SU-DHL-6 (cell line): ENCODE data around the gene EXOSC10.

ENCODE experiments used
- H2AFZ ChIP-seq: fragments of 200-600 bp; sonication (generic); 2 replicates; pipeline ENCODE4 v1.6.1; 2014; ENCODE audit warnings: low read depth, mild to moderate bottlenecking, moderate library complexity, mixed read lengths, antibody characterized with exemption, low read length; ENCODE audit not compliant: severe bottlenecking
- H3F3A ChIP-seq: fragments of 200-600 bp; shearing (Covaris generic); 2 replicates; pipeline ENCODE4 v1.6.0; 2016; ENCODE audit warnings: antibody characterized with exemption, mild to moderate bottlenecking; ENCODE audit not compliant: insufficient read depth
- H3K27ac ChIP-seq: fragments of 200-600 bp; sonication (generic); 2 replicates; pipeline ENCODE4 v1.5.1; 2016; ENCODE audit warnings: low read depth, mild to moderate bottlenecking, low read length, moderate library complexity, mixed read lengths
- H3K27me3 ChIP-seq: fragments of 200-600 bp; sonication (generic), shearing (Covaris generic); 2 replicates; pipeline ENCODE4 v1.6.0; 2014; ENCODE audit warnings: mild to moderate bottlenecking, low read length
- H3K36me3 ChIP-seq: fragments of 200-600 bp; sonication (generic); 2 replicates; pipeline ENCODE4 v1.6.1; 2014; ENCODE audit warnings: mild to moderate bottlenecking, low read length, mixed read lengths
- H3K4me2 ChIP-seq: fragments of 300-600, 200-600 bp; shearing (Covaris generic), sonication (generic); 2 replicates; pipeline ENCODE4 v1.6.0; 2014; ENCODE audit warnings: low read length, low read depth, mild to moderate bottlenecking; ENCODE audit not compliant: poor library complexity, severe bottlenecking
- H3K4me3 ChIP-seq: fragments of 200-600 bp; sonication (generic); 2 replicates; pipeline ENCODE4 v1.5.1; 2014; ENCODE audit warnings: antibody characterized with exemption, low read length, mild to moderate bottlenecking, mixed read lengths; ENCODE audit not compliant: insufficient read depth, poor library complexity, severe bottlenecking
- H3K79me2 ChIP-seq: fragments of 200-600 bp; sonication (generic); 2 replicates; pipeline ENCODE4 v1.6.1; 2014; ENCODE audit warnings: mild to moderate bottlenecking, low read length, moderate library complexity; ENCODE audit not compliant: insufficient read depth
- H3K9ac ChIP-seq: fragments of 200-600 bp; sonication (generic); 2 replicates; pipeline ENCODE4 v1.7.0; 2014; ENCODE audit warnings: mild to moderate bottlenecking, low read length
- H3K9me2 ChIP-seq: fragments of 200-600 bp; sonication (generic); replicated peaks from 2 replicates; pipeline ENCODE4 v1.6.1; 2014; ENCODE audit warnings: low read length; ENCODE audit not compliant: insufficient read depth
- H3K9me3 ChIP-seq: fragments of 200-600 bp; sonication (generic); 2 replicates; pipeline ENCODE4 v1.6.1; 2014; ENCODE audit warnings: low read length, mixed read lengths; ENCODE audit not compliant: insufficient read depth
- H4K20me1 ChIP-seq: fragments of 200-600 bp; sonication (generic); 2 replicates; pipeline ENCODE4 v1.6.1; 2014; ENCODE audit warnings: low read depth, mild to moderate bottlenecking, antibody characterized with exemption, low read length, moderate library complexity, mixed read lengths
- EZH2phosphoT487 ChIP-seq: fragments of 200-600 bp; sonication (generic), shearing (Covaris generic); conservative IDR thresholded peaks from 2 replicates; pipeline ENCODE4 v1.6.1; 2018; ENCODE audit warnings: mild to moderate bottlenecking, antibody characterized with exemption, low read length, moderate library complexity, mixed read lengths
- TF ChIP-seq, protein P1 (sequence below): fragments of 200-600 bp; sonication (generic); IDR thresholded peaks from one replicate; pipeline ENCODE4 v1.5.1; 2017; ENCODE audit warnings: antibody characterized with exemption, mild to moderate bottlenecking, low read length, moderate library complexity; ENCODE audit not compliant: insufficient read depth, poor library complexity, severe bottlenecking

Gene EXOSC10

DNA sequence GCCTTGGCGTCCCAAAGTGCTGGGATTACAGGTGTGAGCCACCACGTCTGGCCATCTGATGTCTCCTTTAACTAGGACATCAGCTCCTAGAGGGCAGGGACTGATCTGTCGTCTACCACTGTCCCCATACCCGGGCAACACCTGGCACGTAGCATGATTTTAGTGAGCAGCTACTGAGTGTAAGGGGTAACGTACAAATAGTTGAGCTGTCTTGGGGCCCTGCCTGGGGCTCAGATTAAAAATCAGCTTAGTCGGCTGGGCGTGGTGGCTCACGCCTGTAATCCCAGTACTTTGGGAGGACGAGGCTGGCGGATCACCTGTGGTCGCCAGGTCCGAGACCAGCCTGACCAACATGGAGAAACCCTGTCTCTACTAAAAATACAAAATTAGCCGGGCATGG, 41.6 kb downstream of the EXOSC10 start:
- peaks cover 14% of the 10 kb centered on the region for H3F3A ChIP-seq
- no peak overlapping the region for H2AFZ ChIP-seq
- 0 out of 2 replicates have a peak, but pooled peaks cover 4% of the 10 kb centered on the region for H3K36me3 ChIP-seq
- no peak overlapping the region for H3K4me3 ChIP-seq
- H3K9ac ChIP-seq = no peak overlapping the region
- H3K79me2 ChIP-seq = peaks cover 27% of the 10 kb centered on the region
- H3K27me3 ChIP-seq = no peaks in the 10 kb centered on the region
- no peaks in the 10 kb centered on the region for H3K9me3 ChIP-seq
- TF ChIP-seq, protein P1, sequence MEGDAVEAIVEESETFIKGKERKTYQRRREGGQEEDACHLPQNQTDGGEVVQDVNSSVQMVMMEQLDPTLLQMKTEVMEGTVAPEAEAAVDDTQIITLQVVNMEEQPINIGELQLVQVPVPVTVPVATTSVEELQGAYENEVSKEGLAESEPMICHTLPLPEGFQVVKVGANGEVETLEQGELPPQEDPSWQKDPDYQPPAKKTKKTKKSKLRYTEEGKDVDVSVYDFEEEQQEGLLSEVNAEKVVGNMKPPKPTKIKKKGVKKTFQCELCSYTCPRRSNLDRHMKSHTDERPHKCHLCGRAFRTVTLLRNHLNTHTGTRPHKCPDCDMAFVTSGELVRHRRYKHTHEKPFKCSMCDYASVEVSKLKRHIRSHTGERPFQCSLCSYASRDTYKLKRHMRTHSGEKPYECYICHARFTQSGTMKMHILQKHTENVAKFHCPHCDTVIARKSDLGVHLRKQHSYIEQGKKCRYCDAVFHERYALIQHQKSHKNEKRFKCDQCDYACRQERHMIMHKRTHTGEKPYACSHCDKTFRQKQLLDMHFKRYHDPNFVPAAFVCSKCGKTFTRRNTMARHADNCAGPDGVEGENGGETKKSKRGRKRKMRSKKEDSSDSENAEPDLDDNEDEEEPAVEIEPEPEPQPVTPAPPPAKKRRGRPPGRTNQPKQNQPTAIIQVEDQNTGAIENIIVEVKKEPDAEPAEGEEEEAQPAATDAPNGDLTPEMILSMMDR = no peak
- TF ChIP-seq EZH2phosphoT487 = no peak
- no peaks in the 10 kb centered on the region for H3K9me2 ChIP-seq
- no peaks in the 10 kb centered on the region for H4K20me1 ChIP-seq
- no peak overlapping the region for H3K4me2 ChIP-seq
- no peak overlapping the region for H3K27ac ChIP-seq

DNA sequence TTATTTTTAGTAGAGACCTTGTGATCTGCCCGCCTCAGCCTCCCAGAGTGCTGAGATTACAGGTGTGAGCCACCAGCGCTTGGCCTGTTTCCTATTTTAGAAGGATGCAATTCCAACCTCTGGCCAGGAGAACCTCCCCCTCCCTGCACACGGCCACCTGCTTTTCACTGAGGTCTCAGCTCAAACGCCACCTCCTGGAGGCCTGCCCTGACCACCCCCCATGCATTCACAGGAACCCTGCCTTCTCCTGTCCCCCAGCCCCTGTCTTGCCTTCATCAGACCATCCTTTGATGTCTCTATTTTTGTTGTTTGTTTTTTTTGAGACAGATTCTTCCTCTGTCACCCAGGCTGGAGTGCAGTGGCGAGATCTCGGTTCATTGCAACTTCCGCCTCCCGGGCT, 42.2 kb downstream of the EXOSC10 start:
- TF ChIP-seq EZH2phosphoT487 = no peak
- TF ChIP-seq, protein P1 = no peak
- Histone ChIP-seq H3K4me2 (no peak overlapping the region), H3K27ac (no peak overlapping the region), H3K9me3 (no peaks in the 10 kb centered on the region), H4K20me1 (no peaks in the 10 kb centered on the region), H2AFZ (no peak overlapping the region), H3K9me2 (no peaks in the 10 kb centered on the region), H3F3A (peaks cover 10% of the 10 kb centered on the region), H3K36me3 (0 out of 2 replicates have a peak, but pooled peaks cover 4% of the 10 kb centered on the region), H3K9ac (no peak overlapping the region), H3K79me2 (peaks cover 27% of the 10 kb centered on the region), H3K27me3 (no peaks in the 10 kb centered on the region), H3K4me3 (no peak overlapping the region)

DNA sequence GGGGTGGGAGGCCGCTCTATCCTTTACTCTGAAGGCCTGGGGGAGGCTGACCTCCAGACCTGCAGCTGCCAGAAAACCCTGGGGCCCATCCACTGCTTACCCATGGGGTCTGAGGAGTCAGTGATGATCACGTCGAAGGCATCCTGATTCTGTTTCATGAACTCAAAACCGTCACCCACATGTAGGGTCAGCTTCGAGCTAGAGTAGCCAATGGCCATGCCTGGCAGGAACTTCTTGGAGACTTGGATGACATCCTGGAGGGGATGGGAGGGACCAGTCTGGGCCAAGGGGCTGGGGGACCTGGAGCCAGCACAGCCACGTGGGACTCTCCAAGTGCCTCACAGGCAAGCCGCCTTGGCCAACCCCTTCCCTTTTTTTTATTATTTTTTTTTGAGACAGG, 43.2 kb downstream of the EXOSC10 start:
- Histone ChIP-seq H3K27me3 (no peaks in the 10 kb centered on the region), H3K36me3 (0 out of 2 replicates have a peak, but pooled peaks cover 4% of the 10 kb centered on the region), H3K9me3 (no peaks in the 10 kb centered on the region), H3K9ac (no peak overlapping the region), H3F3A (peaks cover 10% of the 10 kb centered on the region), H3K4me2 (no peak overlapping the region), H3K4me3 (no peak overlapping the region), H3K27ac (no peak overlapping the region), H2AFZ (no peak overlapping the region), H4K20me1 (no peaks in the 10 kb centered on the region), H3K79me2 (peaks cover 27% of the 10 kb centered on the region), H3K9me2 (no peaks in the 10 kb centered on the region)
- no peak for TF ChIP-seq EZH2phosphoT487
- TF ChIP-seq, protein P1 = no peak
